ENCODE data around the gene FEZ2. TPM values are rescaled to one million over a fixed set of nuclear protein-coding genes. Genes with fewer than 3 reads are reported as not detected.
A peak's percentile ranks its signal among the peaks of the same experiment; 100 is the strongest.

The FEZ2 gene
- total and polyA plus RNA-seq, 12 donors: 13.9 to 103 (median 63.5) TPM

- peaks cover 10 to 28% of the 10 kb centered on the region in 2 donors for H3K4me1 ChIP-seq (replicated peaks in 1 of 2)
- TF ChIP-seq POLR2A (IDR thresholded peaks at IDR 0.05) (no peak), CTCF (IDR thresholded peaks at IDR 0.05) (no peak)
- WGBS, 4 donors: 69 to 74% (median 72%) methylated on average over 6 of the region's 6 CpGs
- H3K4me3 ChIP-seq: peak overlapping the region in 1 of 4 donors; percentile 0
- intact Hi-C loops (cut with DNase I): no loop called here
- no peaks in the 10 kb centered on the region for H3K27me3 ChIP-seq
- H3K27ac ChIP-seq: no peak overlapping the region
- H3K36me3 ChIP-seq (replicated peaks in 1 of 2): peaks cover 0 to 7% of the 10 kb centered on the region in 2 donors
- no peaks in the 10 kb centered on the region for H3K9me3 ChIP-seq (replicated peaks in 1 of 3)
- no peak for DNase-seq
Measured at GRCh38 chr2:36594849-36595248, 3.1 kb downstream of the FEZ2 start.

- 9 to 29% (median 16%) methylated on average over 2 of the region's 2 CpGs for WGBS, 4 donors
- Histone ChIP-seq H3K27me3 (no peaks in the 10 kb centered on the region), H3K4me1 (replicated peaks in 1 of 2) (peaks cover 7 to 19% of the 10 kb centered on the region in 2 donors), H3K27ac (peak overlapping the region in 3 of 5 donors; percentile 23 to 50 (median 49)), H3K36me3 (replicated peaks in 1 of 2) (peaks cover 0 to 8% of the 10 kb centered on the region in 2 donors), H3K9me3 (replicated peaks in 1 of 3) (no peaks in the 10 kb centered on the region), H3K4me3 (no peak overlapping the region)
- TF ChIP-seq POLR2A (IDR thresholded peaks at IDR 0.05) (no peak), CTCF (IDR thresholded peaks at IDR 0.05) (no peak)
- peak in 4 of 7 donors; percentile 20 to 49 (median 38) for DNase-seq
- intact Hi-C loops (cut with DNase I): no loop called here
Measured at GRCh38 chr2:36589230-36589630, 8.7 kb downstream of the FEZ2 start.

- TF ChIP-seq CTCF (IDR thresholded peaks at IDR 0.05): no peak
- peaks cover 0 to 16% of the 10 kb centered on the region in 2 donors for H3K36me3 ChIP-seq (replicated peaks in 1 of 2)
- intact Hi-C loops (cut with DNase I): no loop called here
- peaks cover 7 to 19% of the 10 kb centered on the region in 2 donors for H3K4me1 ChIP-seq (replicated peaks in 1 of 2)
- no peak for DNase-seq
- no peak overlapping the region for H3K27ac ChIP-seq
- no peaks in the 10 kb centered on the region for H3K9me3 ChIP-seq (replicated peaks in 1 of 3)
- no peaks in the 10 kb centered on the region for H3K27me3 ChIP-seq
- no peak overlapping the region for H3K4me3 ChIP-seq
- 89 to 97% (median 91%) methylated on average over 3 of the region's 3 CpGs for WGBS, 4 donors
Measured at GRCh38 chr2:36587556-36587955, 10.4 kb downstream of the FEZ2 start.

- WGBS, 4 donors: 88 to 95% (median 92%) methylated on average over 1 of the region's 1 CpG
- Histone ChIP-seq H3K36me3 (replicated peaks in 1 of 2) (peaks cover 0 to 19% of the 10 kb centered on the region in 2 donors), H3K9me3 (replicated peaks in 1 of 3) (no peaks in the 10 kb centered on the region), H3K4me1 (replicated peaks in 1 of 2) (peaks cover 7 to 19% of the 10 kb centered on the region in 2 donors), H3K4me3 (no peak overlapping the region), H3K27ac (no peak overlapping the region), H3K27me3 (no peaks in the 10 kb centered on the region)
- no peak for TF ChIP-seq POLR2A (IDR thresholded peaks at IDR 0.05)
- TF ChIP-seq CTCF (IDR thresholded peaks at IDR 0.05): no peak
- DNase-seq: no peak
- intact Hi-C loops (cut with DNase I): no loop called here
Measured at GRCh38 chr2:36587101-36587500, 10.9 kb downstream of the FEZ2 start.

Data from adrenal gland (tissue), 12 donors.